ENCODE measurements around the gene JAK2. TPM values are rescaled to one million over a fixed set of nuclear protein-coding genes. Genes with fewer than 3 reads are reported as not detected.

The JAK2 gene
- total RNA-seq, 1 donor from 2014 or later = 6.7 TPM

DNA sequence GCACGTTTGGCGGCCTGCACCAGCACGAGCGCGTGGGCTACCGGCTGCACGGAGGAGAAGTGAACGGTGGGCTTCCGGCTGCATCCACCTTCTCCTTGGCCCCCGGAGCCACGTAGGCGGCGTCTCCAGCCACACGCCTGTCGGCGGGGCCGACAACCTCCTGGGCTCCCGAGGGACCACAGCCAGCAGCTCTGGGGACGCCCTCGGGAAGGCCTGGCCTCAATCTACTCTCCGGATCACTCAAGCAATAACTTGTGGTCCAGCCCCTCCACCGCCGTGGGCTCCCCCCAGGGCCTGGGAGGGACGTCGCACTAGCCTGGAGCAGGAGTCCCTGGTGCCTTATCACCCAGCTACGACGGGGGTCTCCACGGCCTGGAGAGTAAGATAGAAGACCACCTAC is 126.6 kb downstream of the JAK2 start:
- H3K36me3 Mint-ChIP-seq = peaks cover 21% of the 10 kb centered on the region
- no peak overlapping the region for H3K27ac Mint-ChIP-seq
- H3K4me1 Mint-ChIP-seq = no peaks in the 10 kb centered on the region
- no peak overlapping the region for H3K4me3 Mint-ChIP-seq
- no peak for DNase-seq (ENCODE audit: low spot score in 2 of 2, unreplicated experiment in 2 of 2)
- TF ChIP-seq, protein P1, sequence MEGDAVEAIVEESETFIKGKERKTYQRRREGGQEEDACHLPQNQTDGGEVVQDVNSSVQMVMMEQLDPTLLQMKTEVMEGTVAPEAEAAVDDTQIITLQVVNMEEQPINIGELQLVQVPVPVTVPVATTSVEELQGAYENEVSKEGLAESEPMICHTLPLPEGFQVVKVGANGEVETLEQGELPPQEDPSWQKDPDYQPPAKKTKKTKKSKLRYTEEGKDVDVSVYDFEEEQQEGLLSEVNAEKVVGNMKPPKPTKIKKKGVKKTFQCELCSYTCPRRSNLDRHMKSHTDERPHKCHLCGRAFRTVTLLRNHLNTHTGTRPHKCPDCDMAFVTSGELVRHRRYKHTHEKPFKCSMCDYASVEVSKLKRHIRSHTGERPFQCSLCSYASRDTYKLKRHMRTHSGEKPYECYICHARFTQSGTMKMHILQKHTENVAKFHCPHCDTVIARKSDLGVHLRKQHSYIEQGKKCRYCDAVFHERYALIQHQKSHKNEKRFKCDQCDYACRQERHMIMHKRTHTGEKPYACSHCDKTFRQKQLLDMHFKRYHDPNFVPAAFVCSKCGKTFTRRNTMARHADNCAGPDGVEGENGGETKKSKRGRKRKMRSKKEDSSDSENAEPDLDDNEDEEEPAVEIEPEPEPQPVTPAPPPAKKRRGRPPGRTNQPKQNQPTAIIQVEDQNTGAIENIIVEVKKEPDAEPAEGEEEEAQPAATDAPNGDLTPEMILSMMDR (IDR thresholded peaks at IDR 0.05; ENCODE audit: unreplicated experiment) = no peak
- H3K27me3 Mint-ChIP-seq (ENCODE audit: low read depth) = no peaks in the 10 kb centered on the region
- H3K9me3 Mint-ChIP-seq = peaks cover 8% of the 10 kb centered on the region

DNA sequence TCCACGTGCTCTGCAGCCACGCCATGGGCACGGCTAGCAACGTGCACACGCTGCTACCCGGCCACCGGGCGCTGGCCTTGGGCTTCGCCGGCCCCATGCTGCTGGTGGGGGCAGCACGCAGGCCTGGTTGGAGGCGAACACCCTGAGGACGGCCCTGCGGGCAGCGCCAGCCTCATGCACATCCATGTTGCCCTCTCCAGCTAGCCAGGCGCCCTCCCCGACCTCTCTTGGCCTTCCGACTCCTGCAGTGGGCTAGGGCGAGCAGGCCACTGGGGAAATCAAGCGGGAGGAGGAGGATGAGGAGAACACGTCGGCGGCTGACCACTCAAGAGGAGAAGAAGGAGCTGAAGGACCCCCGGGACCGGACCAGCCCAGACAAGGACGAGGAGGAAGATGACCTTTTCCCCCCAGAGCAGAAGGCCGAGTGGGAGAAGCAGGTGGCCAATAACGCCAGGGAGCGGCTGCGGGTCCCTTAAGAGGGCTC is 127.1 kb downstream of the JAK2 start:
- no peak overlapping the region for H3K27ac Mint-ChIP-seq
- H3K4me1 Mint-ChIP-seq = no peaks in the 10 kb centered on the region
- no peaks in the 10 kb centered on the region for H3K27me3 Mint-ChIP-seq (ENCODE audit: low read depth)
- TF ChIP-seq, protein P1 (IDR thresholded peaks at IDR 0.05; ENCODE audit: unreplicated experiment) = no peak
- H3K4me3 Mint-ChIP-seq = no peak overlapping the region
- H3K36me3 Mint-ChIP-seq = peaks cover 21% of the 10 kb centered on the region
- no peak for DNase-seq (ENCODE audit: low spot score in 2 of 2, unreplicated experiment in 2 of 2)
- H3K9me3 Mint-ChIP-seq = peaks cover 8% of the 10 kb centered on the region

DNA sequence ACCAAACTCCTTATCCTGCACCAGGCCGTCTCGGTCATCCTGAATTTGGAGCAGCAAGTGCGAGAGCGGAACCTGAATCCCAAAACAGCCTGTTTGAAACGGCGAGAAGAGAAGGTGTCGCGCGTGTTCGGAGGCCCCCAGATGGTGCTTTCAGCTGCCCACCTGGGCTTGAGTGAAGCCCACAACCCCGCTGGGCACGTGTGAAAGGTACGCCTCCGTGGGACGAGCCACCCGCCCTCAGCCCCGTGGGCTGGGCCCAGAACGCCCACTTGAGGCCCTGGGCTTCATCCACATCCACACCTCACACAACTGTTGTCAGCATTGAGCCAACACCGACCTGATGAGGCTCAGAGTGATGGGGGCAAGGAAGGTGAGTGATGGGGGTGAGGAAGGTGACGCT is 127.6 kb downstream of the JAK2 start:
- TF ChIP-seq, protein P1 (IDR thresholded peaks at IDR 0.05; ENCODE audit: unreplicated experiment) = no peak
- DNase-seq (ENCODE audit: low spot score in 2 of 2, unreplicated experiment in 2 of 2) = no peak
- Mint-ChIP-seq H3K9me3 (peaks cover 8% of the 10 kb centered on the region), H3K4me3 (no peak overlapping the region), H3K27ac (no peak overlapping the region), H3K36me3 (peaks cover 21% of the 10 kb centered on the region), H3K4me1 (no peaks in the 10 kb centered on the region), H3K27me3 (ENCODE audit: low read depth) (no peaks in the 10 kb centered on the region)

DNA sequence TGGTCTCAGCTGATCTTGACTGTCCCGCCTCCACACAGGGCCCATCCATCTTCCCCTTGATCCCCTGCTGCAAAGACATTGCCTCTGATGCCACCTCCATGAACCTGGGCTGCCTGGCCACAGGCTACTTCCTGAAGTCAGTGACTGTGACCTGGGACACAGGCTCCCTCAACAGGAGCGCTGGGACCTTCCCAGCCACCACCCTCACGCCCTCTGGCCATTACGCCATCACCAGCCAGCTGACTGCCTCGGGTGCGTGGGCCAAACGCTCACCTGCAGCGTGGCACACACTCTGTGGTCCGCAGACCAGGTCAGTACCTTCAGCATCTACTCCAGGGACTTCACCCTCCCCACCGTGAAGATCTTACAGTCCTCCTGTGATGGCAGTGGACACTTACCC is 128.5 kb downstream of the JAK2 start:
- no peak for DNase-seq (ENCODE audit: low spot score in 2 of 2, unreplicated experiment in 2 of 2)
- no peaks in the 10 kb centered on the region for H3K4me1 Mint-ChIP-seq
- no peak overlapping the region for H3K4me3 Mint-ChIP-seq
- H3K36me3 Mint-ChIP-seq = peaks cover 21% of the 10 kb centered on the region
- no peak overlapping the region for H3K27ac Mint-ChIP-seq
- no peaks in the 10 kb centered on the region for H3K27me3 Mint-ChIP-seq (ENCODE audit: low read depth)
- H3K9me3 Mint-ChIP-seq = peaks cover 8% of the 10 kb centered on the region
- TF ChIP-seq, protein P1 (IDR thresholded peaks at IDR 0.05; ENCODE audit: unreplicated experiment) = no peak

DNA sequence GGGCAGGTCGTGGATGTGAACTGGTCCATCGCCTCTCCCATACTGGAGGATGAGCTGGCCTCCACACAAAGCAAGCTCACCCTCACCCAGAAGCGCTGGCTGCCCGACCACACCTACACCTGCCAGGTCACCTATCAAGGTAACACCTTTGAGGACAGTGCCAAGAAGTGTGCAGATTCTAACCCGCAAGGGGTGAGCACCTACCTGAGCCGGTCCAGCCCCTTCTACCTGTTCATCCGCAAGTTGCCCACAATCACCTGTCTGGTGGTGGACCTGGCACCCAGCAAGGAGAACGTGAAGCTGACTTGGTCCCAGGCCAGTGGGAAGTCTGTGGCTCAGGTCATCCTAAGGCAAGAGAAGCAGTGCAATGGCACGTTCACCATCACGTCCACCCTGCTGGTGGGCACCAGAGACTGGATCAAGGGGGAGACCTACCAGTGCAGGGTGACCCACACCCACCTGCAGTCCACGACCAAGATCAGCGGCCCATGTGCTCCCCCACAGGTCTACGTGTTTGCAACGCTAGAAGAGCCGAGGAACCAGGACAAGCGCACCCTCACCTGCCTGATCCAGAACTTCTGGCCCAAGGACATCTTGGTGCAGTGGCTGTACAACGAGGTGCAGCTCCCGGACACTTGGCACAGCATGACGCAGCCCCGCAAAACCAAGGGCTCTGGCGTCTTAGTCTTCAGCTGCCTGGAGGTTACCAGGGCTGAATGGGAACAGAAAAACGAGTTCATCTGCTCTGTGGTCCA is 129.1 kb downstream of the JAK2 start:
- no peak for DNase-seq (ENCODE audit: low spot score in 2 of 2, unreplicated experiment in 2 of 2)
- H3K27me3 Mint-ChIP-seq (ENCODE audit: low read depth) = no peaks in the 10 kb centered on the region
- no peaks in the 10 kb centered on the region for H3K4me1 Mint-ChIP-seq
- H3K9me3 Mint-ChIP-seq = peaks cover 8% of the 10 kb centered on the region
- H3K36me3 Mint-ChIP-seq = peaks cover 21% of the 10 kb centered on the region
- H3K27ac Mint-ChIP-seq = no peak overlapping the region
- TF ChIP-seq, protein P1 (IDR thresholded peaks at IDR 0.05; ENCODE audit: unreplicated experiment) = no peak
- H3K4me3 Mint-ChIP-seq = no peak overlapping the region
